Breast epithelium (tissue), 3 donors: Measurements from ENCODE around the gene STXBP4.

Experiments
- POLR2A ChIP-seq: fragments of 450-650 bp; IDR thresholded peaks from one replicate; pipeline ENCODE4 v1.6.1; 2016; ENCODE audit warnings: antibody characterized with exemption, mild to moderate bottlenecking, moderate library complexity
- POLR2AphosphoS5 ChIP-seq, 3 donors: sonication (generic); formaldehyde crosslinking; IDR thresholded peaks; one replicate each; pipeline ENCODE4 v1.6.1; 2017; ENCODE audit warnings: antibody characterized with exemption in 3 of 3
- TF ChIP-seq, protein P1 (sequence below), 3 donors: fragments of 450-650 bp; IDR thresholded peaks; one replicate each; pipeline ENCODE4 v1.5.1; 2016 to 2017; ENCODE audit warnings: antibody characterized with exemption in 3 of 3, mild to moderate bottlenecking in 3 of 3, moderate library complexity in 3 of 3

DNA sequence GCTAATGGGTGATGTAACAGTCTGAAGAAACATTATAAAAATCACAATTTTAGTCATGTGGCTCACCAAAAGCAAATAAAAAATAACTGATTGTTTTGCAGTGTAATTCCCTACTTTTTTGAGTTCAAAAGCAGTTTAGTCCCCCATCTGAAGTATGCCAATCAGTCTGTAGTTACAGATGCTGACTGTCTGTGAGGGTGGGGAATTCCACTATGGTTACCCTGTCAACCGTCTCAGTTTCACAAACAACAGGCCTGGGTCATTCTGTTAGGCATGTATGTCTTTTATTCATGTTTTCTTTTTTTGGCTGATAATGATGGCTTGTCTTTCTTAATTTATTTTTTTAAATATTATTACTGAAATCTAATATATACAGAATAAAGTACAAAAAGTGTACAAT lies 69.3 kb downstream of the STXBP4 start:
- TF ChIP-seq, protein P1, sequence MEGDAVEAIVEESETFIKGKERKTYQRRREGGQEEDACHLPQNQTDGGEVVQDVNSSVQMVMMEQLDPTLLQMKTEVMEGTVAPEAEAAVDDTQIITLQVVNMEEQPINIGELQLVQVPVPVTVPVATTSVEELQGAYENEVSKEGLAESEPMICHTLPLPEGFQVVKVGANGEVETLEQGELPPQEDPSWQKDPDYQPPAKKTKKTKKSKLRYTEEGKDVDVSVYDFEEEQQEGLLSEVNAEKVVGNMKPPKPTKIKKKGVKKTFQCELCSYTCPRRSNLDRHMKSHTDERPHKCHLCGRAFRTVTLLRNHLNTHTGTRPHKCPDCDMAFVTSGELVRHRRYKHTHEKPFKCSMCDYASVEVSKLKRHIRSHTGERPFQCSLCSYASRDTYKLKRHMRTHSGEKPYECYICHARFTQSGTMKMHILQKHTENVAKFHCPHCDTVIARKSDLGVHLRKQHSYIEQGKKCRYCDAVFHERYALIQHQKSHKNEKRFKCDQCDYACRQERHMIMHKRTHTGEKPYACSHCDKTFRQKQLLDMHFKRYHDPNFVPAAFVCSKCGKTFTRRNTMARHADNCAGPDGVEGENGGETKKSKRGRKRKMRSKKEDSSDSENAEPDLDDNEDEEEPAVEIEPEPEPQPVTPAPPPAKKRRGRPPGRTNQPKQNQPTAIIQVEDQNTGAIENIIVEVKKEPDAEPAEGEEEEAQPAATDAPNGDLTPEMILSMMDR (IDR thresholded peaks at IDR 0.05), result no peak
- TF ChIP-seq POLR2AphosphoS5 (IDR thresholded peaks at IDR 0.05), result no peak
- TF ChIP-seq POLR2A, result no peak
